GM19468 (cell line): ENCODE measurements around the gene FKBP6.
"Not testable (repeated sequence)": the region's sequence is repeated elsewhere in the genome, so short reads cannot be mapped to it uniquely, and the experiment has no call there.

ENCODE experiments used
- ATAC-seq: cut with Tn5 transposase; IDR thresholded peaks from one replicate; pipeline ENCODE4 v1.9.1; 2021; ENCODE audit warnings: mild to moderate bottlenecking, moderate library complexity, moderate number of reproducible peaks; ENCODE audit not compliant: unreplicated experiment; ENCODE audit errors: extremely low read depth

Gene FKBP6, protein sequence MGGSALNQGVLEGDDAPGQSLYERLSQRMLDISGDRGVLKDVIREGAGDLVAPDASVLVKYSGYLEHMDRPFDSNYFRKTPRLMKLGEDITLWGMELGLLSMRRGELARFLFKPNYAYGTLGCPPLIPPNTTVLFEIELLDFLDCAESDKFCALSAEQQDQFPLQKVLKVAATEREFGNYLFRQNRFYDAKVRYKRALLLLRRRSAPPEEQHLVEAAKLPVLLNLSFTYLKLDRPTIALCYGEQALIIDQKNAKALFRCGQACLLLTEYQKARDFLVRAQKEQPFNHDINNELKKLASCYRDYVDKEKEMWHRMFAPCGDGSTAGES

DNA sequence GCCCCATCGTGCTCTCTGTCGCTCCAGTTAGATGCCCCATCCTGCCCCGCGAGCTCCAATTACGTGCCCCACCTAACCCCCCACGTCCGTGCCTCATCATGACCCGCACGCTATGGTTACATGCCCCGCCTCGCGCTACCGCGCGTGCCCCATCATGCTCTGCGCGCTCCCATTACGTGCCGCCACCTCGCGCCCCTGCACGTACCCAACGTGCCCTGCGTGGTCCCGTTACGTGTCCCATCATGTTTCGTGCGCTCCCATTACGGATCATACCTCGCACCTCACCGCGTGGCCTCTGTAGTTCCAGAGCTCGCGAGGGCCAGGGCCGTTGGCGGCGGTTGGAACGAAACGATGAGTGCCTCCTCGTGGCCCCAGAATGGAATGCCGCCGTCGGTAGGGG lies at the start of gene FKBP6, which contains the start of gene TRIM50:
Gene FKBP6 (plus strand): TSS at position 240 of the 400 bp plus-strand sequence. CDS start 268 bp downstream, outside the sequence.
Gene TRIM50 (minus strand): TSS at position 161 of the 400 bp plus-strand sequence. CDS start 3,295 bp downstream, outside the sequence.
- not testable (repeated sequence) for ATAC-seq

DNA sequence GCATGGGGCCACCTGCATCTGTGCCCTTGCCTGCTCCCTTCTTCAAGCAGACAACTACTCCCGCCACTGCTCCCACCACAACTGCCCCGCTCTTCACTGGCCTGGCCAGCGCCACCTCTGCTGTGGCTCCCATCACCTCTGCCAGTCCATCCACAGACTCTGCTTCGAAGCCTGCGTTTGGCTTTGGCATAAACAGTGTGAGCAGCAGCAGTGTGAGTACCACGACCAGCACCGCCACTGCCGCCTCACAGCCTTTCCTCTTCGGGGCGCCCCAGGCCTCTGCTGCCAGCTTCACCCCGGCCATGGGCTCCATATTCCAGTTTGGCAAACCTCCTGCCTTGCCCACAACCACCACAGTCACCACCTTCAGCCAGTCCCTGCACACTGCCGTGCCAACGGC lies 30.7 kb upstream of the FKBP6 start:
- not testable (repeated sequence) for ATAC-seq

DNA sequence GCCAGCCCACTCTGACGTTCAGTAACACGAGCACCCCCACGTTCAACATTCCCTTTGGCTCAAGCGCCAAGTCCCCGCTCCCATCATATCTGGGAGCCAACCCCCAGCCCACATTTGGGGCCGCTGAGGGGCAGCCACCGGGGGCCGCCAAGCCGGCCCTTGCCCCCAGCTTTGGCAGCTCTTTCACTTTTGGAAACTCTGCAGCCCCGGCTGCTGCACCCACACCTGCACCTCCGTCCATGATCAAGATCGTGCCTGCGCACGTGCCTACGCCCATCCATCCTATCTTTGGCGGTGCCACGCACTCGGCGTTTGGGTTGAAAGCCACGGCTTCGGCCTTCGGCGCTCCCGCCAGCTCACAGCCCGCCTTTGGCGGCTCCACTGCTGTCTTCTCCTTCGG lies 30.3 kb upstream of the FKBP6 start:
- not testable (repeated sequence) for ATAC-seq

DNA sequence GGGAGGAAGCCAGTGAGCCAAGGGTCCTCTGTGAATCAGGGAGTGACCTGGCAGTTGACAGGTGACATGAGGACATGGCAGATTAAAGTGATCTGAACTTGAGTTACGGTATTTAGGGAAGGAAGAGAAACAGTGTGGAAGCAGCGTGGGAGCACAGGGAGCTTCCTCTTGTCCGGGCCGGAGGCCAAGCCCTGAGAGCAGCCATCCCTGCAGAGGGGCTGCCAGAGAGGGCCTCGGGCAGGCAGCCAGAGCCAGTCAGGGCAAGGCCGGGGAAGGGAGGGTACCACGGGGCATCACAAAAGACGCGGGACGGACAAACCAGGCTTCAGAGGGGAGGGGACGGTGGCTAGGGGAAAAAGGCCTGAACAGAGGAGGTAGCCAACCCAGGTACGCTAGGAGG lies 28.1 kb upstream of the FKBP6 start:
- ATAC-seq = not testable (repeated sequence)

DNA sequence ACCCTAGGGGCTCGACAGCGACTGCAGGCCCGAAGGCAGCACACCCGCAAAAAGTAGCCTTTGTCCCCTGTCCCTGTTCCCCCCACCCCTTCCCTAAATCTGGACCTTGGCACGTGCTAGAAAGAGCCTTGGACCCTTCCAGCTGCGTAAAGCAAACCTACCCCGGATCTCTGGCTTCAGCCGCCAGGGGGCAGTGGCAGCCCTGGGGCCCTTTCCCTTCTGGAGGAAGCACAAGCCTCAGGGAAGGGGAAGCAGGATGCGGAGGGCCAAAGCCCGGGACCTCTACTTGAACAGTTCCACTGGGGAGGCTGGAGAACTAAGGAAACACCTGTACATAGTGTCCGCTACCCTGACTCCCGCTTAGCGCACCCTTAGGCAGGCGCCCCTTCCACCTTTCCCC lies 26.9 kb upstream of the FKBP6 start:
- not testable (repeated sequence) for ATAC-seq

DNA sequence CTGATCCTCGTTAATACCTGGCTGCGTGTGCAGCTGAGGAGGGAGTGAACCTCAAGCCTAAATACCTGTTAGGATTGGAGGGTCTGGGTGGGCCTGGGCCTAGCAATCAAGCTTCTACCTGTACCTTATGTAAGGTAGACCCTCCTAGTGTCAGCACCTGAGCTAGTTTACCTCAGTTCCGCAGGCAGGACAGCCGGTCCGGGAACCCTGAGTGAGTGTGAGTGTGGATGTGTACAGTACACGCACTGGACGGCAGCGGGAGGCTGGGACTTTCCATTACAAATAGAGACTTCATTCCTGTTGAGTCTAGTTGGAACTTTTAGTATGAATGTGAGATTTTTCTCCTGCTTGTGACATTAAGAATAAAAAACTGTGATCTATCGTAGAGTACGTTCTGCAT lies 25.1 kb upstream of the FKBP6 start:
- not testable (repeated sequence) for ATAC-seq

DNA sequence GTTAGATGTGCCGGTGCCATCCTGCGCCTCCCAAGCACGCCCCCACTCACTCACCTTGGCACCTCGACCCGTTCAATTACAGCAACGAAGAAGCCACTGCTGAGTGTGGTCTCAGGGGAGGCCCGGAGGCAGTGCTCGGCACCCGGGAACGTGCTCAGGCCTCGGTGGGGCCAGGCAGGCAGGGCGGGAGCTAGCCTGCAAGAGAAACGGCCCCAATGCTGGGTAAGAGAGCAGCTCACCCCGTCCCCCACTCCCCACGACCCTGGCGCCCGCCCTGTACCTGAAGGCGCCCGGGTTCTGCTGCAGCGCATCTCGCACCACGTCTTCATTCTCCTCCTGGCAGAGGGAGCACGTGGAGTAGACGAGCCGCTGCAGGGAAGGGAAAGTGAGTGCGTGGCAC lies 24.4 kb upstream of the FKBP6 start:
- ATAC-seq = no peak

DNA sequence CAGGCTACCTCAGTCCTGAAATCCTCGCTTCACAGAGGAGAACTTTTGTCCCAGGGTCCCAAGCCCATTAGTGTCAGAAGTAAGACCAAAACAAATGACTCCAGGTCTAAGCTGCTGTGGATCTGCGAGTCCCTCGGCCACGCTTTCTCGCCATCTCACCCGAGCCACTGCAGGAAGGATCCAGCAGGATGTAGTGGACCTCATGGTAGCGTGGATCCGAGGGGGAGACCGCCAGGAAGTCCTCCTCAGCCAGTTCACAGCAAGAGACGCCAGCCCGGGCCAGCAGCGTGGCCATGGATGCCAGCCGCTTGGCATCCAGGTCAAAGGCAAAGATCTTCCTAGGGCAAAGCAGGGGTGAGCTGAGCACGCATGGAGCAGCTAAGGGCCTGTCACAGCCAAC lies 23.9 kb upstream of the FKBP6 start:
- no peak for ATAC-seq

DNA sequence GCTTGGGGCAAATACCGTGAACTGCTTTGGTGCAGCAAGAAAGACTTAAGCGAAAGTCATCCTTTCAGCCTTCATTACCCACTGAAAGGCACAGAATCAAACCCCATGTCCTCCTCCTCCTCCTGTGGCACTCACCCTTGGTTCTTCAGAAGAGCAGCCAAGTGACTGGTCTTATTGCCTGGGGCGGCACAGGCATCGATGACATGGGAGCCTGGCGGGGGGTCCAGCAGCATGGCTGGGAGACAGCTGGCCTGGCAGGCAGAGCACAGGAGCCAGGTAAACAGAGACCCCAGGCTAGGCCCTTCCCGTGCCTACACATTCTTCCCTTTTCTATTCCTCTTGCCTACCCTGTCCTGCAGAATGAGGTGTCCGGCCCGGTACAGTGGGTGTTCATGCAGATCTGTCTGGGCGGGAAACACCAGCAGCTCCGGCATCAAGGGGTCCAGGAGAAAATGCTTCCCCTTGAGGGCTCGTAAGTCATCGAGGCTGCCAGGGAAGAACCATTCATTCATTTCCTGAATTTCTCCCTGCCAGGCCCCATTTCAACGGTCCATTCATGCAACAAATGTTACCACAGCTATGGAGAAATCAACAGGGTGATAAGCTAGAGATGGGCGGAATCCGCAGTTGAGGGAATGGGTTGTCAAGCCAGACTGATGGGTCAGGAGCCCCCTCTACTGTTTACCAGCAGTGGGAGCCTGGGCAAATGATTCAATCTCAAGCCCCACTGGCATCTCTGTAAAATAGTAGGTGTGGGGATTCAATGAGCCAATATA lies 23.2 kb upstream of the FKBP6 start:
- ATAC-seq = not testable (repeated sequence)

DNA sequence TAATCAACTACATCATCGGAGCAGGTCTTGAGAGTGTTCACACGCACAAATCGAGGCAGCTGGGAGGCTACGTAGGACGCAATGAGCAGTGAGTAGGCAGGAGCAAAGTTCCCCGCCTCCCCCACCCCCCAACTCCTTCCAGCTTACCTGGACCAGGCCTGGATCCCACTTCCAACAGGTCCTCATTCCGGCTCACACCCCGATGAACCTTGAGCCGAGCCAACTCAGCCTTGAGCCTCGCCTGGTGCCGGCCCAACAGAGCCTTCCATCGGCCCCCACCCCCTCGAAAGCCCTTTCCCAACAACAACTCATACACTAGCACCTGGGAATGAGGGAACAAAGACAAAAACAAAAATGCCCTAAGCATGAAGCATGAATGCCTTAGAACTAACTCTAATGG lies 20.5 kb upstream of the FKBP6 start:
- no peak for ATAC-seq

DNA sequence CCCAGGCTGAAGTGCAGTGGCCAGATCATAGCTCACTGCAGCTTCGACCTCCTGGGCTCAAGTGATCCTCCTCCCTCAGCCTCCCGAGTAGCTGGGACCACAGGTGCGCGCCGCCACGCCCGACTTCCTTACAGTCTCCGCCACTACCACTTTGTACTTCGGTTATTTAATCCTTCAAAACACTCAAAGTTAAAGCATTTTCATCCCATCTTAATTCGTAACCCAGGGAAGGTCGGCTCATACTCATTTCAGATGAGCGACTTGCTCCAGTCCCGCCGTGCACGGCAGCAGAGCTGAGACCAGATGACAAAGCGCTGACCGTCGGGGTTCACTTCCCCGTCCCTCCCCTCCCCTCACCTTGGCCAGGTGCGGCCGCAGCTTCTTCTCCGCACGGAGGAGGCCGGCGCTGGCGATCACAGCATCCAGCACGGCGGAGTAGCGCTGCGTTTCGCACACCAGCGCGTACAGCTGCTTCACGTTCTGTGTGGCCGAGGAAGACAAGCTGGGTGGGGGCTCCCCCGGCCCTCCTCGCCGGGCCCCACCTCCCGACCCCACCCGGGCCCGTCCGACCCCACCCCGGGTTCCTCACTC lies 19.8 kb upstream of the FKBP6 start:
- no peak for ATAC-seq

DNA sequence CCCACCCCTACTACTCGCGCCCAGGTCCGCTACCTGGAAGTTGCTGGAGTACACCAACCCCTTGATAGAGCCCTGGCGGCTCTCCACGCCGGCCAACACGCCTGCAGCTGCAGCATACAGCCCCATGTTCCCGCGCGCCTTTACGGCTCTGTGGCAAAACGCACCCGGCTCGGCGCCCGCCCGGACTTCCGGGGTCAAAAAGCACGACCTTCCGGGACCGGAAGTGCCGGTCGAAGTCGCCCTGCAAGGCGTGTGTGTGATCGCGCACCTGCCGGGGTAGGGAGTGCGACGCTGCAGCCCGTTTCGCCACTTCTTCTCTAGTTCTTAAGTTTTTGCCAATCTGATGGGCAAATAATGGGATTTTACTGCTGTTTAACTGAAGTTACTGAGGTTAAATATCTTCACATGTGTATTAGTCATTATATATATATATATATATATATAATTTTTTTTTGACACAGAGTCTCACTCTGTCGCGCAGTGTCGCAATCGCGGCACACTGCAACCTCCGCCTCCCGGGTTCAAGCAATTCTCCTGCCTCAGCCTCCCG lies 19.2 kb upstream of the FKBP6 start, which contains the start of gene NSUN5:
Gene NSUN5 (minus strand): TSS at position 162 of the 550 bp plus-strand sequence. CDS start 36 bp downstream, at position 126.
- peak; percentile 84 for ATAC-seq

DNA sequence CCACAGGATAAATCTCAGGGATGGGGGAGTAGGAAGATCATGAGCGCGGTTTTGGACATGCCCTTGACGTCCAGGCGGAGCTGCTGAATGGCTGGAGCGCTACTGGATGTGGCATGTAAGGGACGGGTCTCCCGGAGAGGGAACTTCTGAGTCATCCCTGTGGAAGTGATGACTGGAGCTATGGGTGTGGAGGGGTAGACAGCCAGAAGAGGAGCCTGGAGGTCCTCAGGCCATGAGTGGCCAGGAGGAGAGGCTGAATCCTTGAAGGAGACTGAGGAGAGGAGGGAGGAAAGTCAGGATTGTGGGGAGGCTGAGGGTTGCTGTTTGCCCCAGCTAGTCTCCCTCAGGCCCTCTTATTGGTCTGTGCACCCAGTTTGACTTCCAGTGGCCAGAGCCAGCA lies 16.5 kb upstream of the FKBP6 start:
- not testable (repeated sequence) for ATAC-seq

DNA sequence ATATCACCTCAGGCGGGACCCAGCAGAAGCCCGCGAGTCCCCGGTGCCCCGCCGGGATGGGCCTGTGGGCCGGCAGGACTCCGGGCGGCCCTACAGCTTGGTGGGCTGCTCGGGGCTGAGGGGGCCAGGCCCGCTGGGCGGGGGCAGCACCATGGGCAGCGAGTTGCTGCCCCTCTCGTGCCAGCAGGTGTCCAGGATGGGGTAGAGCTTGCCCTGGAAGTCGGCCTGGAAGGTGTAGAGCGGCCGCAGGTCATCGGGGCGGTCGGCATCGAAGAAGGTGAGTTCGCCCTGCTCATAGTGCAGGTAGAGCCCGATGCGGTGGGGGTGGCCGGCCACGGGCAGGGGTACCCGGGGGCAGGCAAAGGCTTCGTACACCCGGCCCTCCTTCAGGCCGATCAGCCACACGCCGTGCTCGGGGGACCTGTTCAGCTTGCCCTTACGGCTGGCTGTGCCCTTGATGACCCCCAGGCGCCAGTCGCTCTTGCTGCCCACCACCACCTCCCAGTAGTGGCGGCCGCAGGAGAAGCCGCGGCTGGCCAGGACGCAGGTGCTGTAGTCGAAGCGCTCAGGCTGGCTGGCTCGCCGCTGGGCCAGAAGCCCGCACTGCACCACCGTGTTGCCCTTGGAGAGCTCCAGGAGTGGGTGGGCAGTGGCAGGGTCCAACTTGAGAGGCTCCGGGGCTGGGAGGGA lies 15.0 kb upstream of the FKBP6 start:
- no peak for ATAC-seq

DNA sequence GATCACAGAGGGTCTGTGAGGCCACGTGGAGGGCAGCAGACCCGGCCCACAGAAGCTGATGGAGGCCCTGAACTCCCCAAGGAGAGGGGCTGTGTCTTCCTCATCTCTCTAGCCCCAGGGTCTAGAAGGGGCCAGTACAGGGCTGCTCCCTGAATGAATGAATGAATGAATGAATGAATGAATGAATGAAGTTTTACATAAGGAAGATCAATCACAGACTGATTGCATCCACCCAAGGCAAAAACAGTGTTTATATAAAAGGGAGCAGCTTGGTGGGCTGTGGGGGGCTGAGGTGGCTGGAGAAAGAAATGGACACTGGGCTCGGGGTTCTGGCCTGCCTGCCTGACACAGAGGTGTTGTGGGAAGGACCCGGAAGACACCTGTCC lies 14.4 kb upstream of the FKBP6 start:
- ATAC-seq = no peak

DNA sequence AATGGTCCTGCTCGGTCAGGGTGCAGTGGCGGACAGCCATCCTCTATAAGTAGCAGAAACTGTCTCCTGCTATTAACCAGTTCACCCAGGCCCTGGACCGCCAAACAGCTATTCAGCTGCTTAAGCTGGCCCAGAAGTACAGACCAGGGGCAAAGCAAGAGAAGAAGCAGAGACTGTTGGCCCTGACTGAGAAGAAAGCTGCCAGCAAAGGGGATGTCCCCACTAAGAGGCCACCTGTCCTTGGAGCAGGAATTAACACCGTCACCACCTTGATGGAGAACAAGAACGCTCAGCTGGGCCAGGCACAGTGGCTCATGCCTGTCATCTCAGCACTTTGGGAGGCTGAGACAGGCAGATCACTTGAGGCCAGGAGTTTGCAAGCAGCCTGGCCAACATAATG lies 13.7 kb upstream of the FKBP6 start:
- no peak for ATAC-seq

DNA sequence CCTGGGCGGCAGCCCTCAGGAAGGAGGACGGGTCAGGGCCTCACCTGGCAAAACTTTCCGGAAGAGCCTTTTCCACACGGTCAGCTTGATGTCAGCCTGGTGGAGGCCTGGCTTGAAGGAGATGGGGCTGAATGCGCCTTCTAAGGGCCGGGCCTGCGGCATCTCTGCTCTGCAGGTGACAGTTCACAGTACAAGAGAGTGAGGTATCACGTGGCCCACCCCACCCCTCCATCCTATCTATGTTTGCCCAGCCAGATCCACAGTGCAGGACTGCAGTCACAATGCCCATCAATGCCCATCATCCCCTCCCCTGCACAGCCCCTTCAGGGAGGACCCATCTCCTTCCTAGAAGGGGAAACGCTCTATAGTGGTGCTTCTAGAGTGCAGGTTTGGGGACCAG lies 11.4 kb upstream of the FKBP6 start:
- no peak for ATAC-seq

DNA sequence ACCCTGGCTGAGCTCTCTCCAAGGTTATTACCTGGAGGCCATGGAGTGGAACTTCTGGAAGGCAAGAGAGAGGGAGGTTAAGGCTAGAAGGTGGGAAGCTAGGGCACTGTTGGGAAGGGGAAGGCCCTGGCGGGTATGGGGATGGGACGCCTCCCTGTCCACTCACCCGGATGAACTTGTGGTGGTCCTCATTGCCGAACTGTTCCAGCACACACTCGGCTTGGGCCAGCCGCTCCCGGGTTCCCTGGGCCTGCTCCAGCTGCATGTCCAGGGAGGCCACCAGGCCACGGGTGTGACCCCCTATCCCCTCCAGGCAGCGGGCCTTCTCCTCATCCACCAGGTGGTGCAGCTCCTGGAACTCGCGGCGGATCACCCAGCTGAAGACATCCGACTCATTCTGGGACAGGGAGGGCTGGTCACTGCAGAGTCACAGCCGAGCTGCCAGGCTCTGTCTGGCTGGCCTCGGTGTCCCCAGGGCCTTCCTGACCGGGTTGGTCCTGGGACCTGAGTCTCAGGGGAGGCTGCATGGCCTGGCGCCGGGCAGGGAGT lies 9.2 kb upstream of the FKBP6 start:
- not testable (repeated sequence) for ATAC-seq

DNA sequence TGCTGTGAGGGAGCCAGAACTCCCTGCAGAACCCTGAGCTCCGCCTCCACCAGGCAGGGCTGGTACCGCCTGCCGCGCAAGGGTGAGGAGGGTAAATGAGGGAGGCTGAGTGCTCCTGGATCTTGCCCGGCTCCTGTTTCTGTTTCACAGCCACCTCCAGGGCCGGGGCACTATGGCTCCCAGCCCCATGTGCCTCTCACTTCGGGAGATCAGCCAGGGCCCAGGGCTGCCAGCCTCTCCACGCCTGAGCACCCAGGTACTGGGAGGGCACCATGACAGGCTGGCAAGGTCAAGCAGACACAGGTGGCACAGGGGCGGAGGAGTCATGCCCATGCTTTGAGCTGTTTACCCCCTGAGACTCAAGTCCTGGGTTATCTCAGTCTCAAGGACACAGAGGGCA lies 8.4 kb upstream of the FKBP6 start:
- ATAC-seq = not testable (repeated sequence)

DNA sequence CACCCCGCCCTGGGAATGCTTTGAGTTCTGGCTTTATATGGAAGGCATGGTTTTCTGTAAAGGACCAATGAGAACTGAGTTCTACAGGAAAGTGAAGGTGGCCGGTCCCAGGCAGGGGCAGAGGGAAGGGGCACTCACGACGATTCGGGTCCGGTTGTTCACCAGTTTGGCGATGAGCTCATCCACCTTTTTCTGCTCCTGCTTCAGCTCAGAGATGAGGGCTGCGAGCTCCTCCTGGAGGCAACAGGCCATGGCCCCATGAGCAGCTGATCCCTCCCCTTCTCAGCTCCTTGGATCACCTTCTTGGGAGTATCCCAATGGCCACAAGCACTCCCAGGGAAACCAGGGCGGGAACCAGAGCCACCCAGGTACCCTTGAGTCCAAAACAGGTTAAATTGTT lies 8.0 kb upstream of the FKBP6 start:
- ATAC-seq = not testable (repeated sequence)
